GM19372 (cell line): ENCODE results near the gene RPLP1.

Experiments used
- ATAC-seq: cut with Tn5 transposase; IDR thresholded peaks from one replicate; pipeline ENCODE4 v1.9.1; 2021; ENCODE audit warnings: mild to moderate bottlenecking, low read depth, moderate library complexity; ENCODE audit not compliant: unreplicated experiment

RPLP1 gene

DNA sequence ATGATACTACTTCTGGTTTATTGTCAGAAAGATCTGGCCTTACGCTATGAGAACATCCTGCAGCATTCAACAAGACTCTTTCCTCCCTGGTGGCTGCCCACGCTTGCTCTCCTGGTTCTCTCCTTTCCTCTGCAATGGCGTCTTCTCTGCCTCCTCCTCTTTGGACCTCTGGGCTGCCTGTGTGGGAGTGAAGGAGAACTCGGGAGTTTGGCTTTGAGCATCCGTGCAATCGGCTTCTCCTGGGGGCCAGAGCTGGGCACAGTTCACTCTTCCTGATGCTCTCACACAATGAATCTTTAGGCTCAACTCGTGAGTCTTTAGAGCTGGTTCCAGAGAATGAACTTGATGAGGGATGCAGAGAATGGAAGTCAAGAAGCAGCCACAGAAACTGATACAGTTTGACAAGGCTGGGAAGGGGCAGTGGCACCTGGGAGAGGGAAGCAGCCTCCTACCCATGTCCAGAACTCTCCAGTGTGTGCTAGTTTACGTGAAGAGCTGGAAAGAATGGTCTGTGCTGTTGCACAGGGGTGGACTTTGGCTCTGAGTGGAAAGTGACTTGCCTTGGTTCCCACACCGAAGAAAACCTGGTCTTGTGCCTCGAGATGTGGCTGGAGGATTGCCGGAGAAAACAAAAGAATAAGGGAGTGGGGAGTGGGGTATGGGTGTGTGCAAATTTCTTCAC lies 37.9 kb downstream of the RPLP1 start:
- ATAC-seq = no peak

DNA sequence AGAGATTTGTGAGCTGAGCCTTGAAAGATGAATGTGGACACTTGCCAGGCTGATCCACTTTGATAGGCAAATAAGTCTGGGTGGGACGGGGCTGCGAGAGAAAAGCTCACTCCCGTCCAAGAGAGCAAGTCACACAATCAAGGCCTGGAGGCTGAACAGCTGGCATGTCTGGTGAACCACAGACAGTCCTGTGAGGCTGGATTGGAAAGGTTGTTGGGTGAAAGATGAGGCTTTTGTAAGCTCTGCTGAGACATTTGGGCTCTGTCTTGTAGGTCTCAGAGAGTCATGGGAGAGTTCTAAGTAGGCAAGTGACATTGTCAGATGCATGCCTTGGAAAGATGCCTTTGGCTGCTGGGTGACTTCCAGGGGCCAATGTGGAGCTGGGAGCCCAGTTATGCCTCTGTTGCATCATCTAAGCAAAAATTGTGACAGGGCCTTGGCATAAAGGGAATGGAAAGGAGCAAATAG lies 38.5 kb downstream of the RPLP1 start:
- ATAC-seq = no peak

DNA sequence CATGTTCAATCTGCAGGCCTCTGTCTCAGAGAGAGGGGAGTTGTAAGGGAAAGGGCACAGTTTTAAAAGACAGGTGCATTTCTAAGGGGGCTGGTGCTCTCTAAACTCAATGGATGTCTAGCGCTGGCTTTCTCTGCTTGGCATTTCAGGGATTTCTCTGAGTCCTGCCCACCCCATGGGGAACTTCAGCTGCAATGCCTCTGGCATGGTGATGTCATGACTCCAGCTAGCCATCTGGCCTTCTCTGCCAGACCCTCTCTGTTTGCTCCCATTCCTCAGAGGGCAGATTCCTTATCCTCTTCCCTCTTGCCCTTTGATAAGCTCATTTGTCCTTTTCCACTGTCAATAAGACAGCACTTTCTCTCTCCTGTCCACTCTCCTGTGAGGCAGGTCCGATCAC lies 40.8 kb downstream of the RPLP1 start:
- ATAC-seq = no peak

DNA sequence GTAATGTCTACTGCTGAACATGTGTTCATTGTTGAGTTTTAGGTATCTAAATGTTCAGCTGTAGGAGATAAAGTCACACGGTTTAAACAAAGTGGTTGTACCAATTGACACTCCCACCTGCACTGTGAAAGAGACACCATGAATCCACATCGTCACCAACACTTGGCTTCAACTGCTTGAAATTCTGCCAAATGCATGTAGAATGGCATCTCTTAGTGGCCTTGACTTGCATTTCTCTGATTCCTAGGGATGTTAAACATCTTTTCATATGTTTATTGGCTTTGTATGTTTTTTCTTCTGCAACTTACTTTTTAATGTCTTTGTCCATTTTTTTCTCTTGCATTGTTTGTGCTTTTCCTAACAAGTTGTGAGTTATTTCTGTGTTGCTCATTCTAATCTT lies 43.4 kb downstream of the RPLP1 start:
- no peak for ATAC-seq

DNA sequence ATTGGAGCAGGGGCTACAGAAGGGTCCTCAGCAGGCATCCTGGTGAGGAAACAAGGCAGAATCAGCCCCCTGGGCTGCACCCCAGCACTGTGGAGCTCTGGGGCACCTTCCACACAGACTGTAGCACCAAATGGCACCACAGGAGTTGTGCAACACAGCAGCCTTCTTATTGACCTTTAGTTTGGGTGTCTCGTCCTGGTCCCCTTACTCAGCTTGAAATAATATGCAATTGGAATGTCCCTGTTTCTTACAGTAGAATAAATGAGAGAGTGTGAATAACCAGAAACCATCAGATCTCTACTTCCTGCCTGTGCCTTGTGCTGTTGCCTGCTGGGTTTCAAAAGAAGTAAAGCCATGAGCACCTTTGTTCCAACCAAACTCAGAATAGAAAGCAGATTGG lies 44.5 kb downstream of the RPLP1 start:
- ATAC-seq = no peak

DNA sequence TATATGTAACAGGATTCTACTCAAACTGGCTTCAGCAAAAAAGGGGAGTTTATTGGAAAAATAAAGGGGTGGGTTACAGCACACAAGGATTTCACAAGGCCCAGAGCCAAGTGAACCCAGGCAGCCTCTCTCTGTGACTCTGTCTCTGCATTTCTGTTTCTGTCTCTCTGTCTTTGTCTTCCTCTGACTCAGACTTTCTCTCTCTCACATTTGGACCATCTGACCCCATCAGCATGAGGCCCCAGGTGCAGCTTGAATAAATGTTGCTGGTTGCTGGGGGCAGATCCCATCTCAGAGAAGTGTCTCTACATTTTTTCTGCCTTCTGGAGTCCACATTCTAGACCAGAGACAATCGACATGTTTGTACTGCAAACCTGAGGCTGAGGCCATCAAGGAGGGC lies 45.0 kb downstream of the RPLP1 start:
- ATAC-seq = no peak

DNA sequence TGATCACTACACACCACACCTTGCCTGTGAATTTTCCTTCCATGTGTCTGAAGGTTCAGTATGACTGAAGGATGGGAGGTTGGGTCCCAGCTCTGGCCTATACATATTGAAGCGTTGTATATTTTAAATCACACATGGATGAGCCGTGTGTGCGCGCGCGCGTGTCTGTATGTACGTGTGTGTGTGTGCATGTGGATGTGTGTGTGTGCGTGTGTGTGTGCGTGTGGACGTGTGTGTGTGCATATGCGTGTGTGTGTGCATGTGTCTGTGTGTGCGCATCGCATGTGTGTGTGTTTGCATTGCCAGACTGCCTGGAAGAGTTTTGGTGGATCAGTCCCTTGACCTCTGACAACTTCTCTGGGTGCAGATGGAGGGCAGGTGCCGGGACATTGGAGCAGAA lies 45.7 kb downstream of the RPLP1 start:
- no peak for ATAC-seq

DNA sequence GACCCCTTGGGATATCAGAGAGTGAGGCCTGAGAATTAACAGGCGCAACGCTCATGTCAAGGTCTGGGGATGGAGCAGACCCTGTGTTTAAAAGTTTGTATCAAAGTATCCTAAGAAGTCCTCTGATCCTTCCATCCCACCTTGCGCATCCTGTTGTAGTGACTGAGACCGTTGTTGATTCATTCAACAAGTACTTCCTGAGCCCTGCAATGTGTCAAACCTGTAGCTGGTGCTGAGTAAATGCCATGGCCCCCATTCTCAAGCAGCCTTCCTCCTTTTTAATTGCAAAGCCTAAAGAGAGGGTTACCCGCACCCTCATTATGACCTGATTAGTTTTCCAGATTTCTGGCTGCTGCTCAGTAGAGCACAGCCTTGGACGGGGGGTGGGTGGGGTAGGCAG lies 46.4 kb downstream of the RPLP1 start:
- no peak for ATAC-seq

DNA sequence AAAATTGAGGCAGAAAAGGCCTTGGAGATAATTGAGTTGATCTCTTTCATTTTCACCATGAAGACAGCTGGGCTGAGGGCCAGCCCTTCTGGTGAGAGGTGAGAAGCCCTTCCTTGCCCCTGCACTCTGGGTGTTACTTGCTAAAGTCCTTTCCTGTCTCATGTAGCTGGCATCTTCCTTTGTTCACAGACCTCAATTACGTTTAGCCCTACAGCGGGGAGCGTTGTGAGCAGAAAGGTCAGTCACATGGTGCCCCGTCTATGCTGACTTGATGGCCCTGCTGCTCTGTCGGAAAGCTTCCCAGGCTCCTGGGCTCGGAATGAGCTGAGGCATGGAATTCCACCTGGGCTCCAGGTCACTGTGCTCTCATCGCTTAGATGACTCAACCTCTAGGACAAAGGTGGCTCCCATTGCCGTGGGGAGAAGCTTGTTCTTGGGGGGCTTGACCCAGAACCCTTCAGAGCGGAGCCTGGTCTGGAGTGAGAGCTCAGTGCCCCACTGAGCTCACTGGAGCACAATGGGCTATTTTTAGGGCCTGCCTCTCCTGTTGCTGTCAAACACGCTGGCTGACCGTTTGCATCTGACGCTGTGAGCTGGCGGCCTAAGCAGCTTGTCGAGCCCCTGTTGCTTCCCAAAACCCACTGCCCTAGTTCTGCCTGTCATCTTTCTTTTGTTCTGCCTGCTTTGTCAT lies 47.0 kb downstream of the RPLP1 start:
- ATAC-seq = no peak

DNA sequence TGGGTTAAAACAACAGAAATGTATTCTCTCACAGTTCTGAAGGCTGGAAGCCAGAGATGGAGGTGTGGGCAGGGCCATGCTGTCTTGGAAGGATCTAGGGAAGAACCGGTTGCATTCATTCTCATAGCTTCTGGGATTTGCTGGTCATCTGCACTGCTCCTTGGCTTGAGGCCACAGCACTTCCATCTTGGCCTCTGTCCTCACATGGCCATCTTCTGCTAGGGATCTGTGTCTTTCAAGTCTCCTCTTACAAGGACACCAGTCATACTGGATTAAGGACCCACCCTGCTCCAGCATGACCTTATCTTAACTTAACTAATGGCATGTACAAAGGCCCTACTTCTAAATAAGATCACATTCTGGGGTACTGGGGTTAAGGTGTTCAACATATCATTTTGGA lies 47.7 kb downstream of the RPLP1 start:
- no peak for ATAC-seq

DNA sequence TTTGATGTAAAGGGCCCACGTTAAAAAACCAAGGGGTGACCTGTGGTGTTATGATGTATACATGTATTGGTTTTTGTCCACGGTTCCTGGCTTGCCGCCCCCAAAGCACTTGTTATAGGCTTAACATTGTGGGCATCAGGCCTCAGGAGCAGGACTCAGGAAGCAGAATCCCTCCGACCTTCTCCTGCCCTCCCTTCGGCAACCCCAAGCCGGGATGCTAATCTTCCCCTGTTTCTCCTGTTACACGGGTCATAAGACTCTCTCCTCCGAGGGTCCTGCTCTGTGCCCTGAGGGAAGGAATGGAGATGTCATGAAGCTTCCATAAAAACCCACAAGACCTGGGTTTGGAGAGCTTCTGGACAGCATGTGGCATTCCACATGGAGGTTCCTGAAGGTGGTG lies 48.8 kb downstream of the RPLP1 start:
- no peak for ATAC-seq

DNA sequence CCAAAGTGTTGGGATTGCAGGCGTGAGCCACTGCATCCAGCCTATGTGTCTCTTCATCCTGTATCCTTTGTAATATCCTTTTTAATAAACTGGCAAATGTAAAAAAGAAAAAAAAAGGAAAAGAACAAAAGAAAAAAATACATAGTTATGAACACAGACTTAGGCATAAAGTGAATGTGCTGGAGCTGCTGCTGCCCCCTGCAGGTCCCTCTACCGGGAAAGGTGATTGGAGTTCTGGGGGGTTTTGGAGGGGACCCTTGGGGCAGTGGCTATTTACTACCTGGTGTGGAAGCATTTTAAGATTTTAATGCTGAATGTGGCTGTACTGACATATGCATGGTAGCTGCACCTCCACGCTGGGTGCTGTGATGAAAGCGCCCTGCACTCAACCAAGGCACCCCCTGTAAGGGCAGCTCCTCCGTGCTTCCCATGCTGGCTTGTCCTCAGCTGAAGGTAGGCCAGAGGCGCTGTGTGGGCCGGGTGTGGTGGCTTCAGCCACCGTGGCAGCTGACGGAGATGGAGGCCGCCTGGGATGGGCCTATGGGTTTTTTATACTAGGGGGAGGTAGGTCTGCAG lies 49.9 kb downstream of the RPLP1 start:
- no peak for ATAC-seq

DNA sequence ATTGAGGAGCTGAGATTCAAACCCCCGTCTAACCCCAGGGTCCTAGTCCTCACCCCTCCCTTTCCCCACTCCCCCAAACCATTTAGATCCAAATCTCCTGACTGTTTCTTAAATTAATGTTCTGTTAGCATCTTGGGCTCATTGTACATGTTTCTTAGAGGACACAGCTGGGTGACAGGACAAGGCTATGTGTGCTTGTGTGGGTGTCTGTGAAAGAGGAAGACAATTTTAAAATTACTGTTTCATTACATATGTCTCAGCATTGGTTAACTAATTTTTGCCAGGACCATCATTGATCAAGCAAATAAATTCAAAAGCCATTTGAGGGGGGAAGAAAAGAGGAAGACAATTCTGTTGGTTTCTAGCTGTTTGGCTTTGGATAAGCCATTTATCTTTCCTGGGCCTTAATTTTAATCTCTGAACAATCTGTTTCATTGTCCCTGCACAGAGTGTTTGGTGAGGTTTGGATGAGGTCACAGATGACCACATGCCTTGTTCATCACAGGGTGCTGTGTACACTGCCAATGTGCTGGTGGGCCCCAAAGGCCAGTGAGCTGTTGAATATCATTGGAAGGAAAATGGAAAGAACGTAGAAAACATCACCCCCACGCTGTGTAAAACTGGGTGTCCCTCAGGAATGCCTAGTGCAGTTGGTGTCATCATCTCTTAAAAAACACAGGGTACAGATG lies 51.9 kb downstream of the RPLP1 start:
- no peak for ATAC-seq
